Bladder microvascular endothelial cell (primary cell): Measurements from ENCODE around the gene HACD2. TPM values are rescaled to one million over a fixed set of nuclear protein-coding genes. Genes with fewer than 3 reads are reported as not detected.

Experiments used
- total RNA-seq: library from RNA; depleted of rRNA; stranded (reverse); fragments of >200 nt; gene quantifications from 2 replicates; pipeline ENCODE4 v1.2.3, GENCODE V29; 2014

Gene HACD2
- 14.9 and 28.1 TPM in 2 replicates for total RNA-seq

DNA sequence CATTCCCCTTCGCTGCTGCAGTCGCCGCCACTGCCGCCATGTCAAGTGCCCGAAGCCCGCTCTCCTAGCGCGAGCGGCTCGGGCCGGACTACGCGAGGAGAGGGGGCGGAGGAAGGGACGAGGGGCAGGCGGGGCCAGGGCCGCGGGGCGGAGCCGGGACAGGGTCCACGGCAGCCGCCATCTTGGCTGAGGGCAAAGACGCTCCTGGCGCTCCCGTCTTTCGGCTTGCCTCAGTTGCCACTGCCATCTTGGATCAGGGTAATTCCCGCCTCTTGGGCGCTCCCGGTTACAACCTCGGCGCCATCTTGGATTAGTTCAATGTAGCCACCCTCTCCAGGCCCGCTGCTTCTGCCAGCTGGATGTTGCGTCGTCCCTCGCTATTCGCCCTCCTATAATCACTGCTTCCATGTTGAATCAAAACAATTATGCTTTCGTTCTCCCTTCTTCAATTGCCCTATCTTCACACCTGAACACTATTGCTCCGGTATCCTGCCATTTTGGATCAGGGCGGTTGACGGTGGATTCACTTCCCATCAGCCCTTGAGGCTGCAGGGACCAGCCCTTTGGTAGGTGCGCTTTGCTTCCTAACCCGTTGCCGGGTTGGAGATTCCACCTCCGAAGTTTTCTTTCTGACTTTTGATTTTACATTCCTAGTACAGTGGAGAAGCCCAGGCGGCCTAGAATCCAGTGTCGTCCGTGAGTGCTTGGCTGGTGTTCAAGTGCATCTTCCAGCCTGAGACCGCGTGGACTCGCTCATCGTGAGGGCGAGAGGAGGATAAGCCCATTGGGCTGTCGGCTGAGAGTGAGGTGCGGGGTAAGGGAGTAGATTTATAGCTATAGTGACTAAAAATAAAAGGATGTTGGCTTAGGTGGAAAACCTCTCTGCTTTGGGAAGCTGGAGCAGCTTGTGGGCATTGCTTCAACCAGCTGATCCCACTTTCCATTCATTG is at the start of gene HACD2:
HACD2 (minus strand) TSS at position 66 of the 950 bp plus-strand sequence; CDS start at position 40, 26 bp downstream.

DNA sequence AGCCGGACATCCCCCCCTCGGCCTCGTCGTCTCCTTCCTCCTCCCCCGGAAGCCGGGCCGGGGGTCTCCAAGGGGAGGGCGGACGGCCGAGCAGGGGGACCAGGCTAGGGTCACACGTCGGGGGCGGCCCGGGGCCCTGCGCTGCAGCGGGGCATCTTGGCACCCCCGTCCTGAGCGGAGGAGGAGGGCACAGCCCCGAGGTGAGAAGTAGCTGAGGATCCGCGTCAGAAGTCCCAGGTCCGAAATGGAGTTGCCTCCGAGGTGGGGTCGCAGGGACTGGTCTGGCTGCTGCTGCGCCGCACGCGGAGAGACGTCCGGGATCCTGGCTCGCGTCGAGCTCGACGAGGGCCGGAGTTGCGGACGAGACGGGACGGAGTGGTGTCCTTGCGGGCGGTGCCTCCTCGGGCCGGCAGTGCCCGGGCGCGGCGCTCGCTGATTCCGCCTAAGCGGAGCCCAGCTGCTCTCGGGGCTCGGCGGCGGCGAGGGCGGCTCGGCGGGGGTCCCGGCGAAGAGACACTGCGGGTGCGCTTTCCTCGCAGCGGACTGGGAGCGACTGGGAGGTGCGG is 136.2 kb downstream of the HACD2 start, which contains the start of gene ADCY5:
ADCY5 (minus strand) TSS at position 555 of the 566 bp plus-strand sequence; CDS start at position 10, 545 bp downstream.

Other genes with a start within 250 kb of the HACD2 start
- gene ADCY5, start 136.0 kb downstream of the HACD2 start, total RNA-seq: 0.06 TPM in 1 of 2 replicates, not detected in the other